Activated T-cell treated with anti-CD3 and anti-CD28 coated beads for 24 hours (primary cell): ENCODE results near the gene P2RX2.

Experiments used
- DNase-seq: peaks from one replicate; pipeline ENCODE4 v3.0.0-alpha.2; 2020; ENCODE audit warnings: low read depth

Gene P2RX2

GRCh38 chr12:132638541-132639408 lies 20.2 kb downstream of the P2RX2 start:
- no peak for DNase-seq

DNA sequence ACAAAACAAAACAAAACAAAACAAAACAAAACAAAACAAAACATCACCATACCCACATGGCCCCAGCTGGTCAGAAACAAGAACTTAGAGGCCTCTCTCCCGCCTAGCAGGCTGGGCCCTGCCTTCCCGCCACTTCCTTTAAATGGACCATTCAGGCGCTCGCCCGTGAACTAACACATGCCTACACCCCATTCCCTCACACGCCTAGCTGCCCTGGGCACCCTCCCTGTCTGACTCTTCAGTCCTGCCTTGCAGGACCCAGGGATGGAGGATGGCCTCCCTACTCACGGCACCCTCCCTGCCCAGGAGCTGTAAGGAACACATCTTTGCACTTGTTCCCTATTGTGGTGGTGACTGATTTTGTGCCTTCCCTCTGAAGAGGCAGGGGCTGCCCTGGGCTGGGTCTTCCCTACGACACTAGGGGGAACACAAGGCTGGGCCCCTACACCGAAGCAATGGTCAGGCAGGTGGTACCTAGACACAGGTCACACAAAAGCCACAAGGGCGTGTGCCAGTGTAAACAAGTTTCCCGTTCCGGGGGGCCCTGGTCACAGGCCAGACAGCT lies 21.5 kb downstream of the P2RX2 start:
- no peak for DNase-seq

DNA sequence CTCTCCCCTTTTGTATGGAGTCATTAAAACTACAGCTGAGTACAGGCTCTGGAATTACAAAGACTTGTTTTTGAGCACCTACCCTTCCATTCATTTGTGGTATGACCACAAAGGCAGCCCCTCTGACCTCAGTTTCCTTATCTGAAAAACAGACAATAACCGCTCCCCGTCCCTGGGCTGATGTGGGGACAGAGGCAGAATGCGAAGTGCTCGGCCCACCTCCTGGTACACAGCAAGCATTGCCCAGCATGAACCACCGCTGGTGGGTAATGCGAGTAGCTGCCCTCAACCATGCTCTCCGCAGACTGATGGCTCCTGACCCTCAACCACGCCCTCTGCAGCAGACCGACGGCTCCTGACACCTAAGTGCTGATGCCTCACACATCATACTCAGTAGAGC lies 22.4 kb downstream of the P2RX2 start:
- DNase-seq, result no peak

DNA sequence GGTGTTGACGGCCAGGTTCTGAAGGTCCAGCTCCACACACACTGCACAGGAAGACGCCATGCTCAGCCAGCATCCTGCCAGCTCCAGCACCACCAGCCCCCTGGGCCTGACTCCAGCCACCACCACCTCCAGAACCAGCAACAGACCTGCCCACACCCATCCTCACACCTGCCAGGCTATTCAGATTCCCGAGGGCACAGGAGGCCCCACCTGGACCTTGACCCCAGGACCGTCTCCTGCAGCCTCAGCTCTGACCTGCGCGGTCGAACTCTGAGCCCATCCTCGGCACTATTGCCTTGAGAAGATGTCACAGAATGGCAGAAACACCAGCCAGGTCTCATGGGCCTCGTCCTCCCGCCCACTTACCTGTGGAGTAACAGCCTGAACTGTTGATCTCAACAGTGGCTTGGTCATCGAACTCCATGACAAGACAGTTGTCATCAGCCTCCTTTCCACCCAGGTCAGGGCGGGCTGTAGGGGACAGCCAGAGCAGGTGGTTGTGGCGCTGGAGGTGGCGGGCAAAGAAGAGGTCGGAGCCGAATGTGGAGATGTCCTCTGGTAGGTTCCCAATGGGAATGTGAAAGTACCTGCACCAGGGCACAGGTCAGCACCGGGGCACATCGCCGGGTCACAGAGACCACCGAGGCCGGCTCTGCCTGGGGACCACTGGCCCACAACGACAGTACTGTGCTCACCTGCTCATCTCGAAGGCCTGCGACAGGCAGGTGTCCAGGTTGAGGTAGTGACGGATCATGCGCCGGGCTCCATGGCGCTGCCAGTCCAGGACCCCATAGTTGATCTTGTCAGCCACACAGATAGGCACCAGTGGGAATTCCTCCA lies 23.5 kb downstream of the P2RX2 start:
- no peak for DNase-seq

DNA sequence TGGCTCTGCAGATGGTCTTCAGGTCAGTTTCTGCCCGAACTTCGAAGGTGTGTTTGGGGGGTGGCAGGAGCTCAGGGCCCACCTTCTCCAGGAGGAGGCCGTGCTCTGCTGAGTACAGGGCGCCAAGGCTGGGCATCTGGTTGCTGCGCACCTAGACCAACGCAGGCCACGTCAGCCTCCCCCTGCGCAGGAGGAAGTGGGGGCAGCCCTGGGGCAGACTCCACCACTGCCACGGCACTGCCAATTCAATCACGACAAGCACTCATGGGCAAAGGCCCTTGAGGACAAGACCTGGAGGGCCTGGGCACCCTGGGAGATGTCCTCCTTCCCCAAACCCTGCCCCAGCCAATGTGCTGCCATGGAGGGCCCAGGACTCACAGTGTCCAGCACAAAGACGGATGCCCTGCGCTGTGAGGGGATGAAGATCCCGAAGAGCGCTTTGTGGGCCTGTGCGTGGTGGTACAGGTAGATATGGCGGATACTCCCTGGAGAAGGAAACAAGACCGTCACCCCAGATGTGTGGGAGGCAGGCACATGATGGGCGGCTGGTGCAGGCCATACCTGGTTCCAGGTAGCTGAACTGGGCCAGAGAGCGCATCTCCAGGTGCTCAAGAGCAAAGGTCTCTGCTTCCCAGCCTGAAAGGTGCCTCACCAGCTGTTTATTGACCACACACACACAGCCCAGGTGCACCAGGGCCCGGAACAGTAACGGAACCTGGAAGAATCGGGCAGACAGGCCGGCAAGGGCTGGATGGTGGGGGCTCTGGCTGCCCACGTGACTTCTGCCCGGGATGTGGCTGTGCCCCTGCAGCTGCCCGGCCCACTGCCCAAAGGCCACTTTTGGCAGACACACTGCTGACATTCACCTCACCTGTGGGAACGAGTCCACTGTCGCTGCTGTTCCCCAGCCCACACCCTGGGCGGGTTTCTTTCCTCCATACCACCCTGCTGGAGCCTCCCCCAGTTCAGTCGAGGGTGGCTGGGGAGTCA lies 24.6 kb downstream of the P2RX2 start:
- DNase-seq, result no peak

DNA sequence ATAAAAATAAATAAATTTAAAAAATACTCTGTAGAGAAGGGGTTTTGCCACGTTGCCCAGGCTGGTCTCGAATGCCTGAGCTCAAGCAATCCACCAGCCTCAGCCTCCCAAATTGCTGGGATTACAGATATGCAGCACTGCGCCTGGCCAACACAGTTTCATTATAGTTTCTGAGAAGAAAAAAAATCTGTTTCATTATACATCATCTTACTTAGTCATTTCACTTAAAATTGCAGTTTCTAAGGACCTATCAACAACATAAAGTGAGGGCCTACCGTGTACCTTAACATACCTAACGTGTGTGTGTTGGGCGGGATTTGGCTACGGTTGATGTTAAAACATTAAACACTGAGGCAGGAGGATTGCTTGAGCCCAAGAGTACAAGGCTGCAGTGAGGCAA lies 28.3 kb downstream of the P2RX2 start:
- no peak for DNase-seq

- no peak for DNase-seq
Observed at GRCh38 chr12:132647858-132648257, 29.3 kb downstream of the P2RX2 start.

GRCh38 chr12:132648616-132649225 lies 30.1 kb downstream of the P2RX2 start:
- DNase-seq, result no peak

GRCh38 chr12:132649226-132649945 lies 30.8 kb downstream of the P2RX2 start:
- no peak for DNase-seq

- no peak for DNase-seq
Observed at GRCh38 chr12:132651444-132652100, 33.0 kb downstream of the P2RX2 start.

- no peak for DNase-seq
Observed at GRCh38 chr12:132653567-132654290, 35.2 kb downstream of the P2RX2 start.

DNA sequence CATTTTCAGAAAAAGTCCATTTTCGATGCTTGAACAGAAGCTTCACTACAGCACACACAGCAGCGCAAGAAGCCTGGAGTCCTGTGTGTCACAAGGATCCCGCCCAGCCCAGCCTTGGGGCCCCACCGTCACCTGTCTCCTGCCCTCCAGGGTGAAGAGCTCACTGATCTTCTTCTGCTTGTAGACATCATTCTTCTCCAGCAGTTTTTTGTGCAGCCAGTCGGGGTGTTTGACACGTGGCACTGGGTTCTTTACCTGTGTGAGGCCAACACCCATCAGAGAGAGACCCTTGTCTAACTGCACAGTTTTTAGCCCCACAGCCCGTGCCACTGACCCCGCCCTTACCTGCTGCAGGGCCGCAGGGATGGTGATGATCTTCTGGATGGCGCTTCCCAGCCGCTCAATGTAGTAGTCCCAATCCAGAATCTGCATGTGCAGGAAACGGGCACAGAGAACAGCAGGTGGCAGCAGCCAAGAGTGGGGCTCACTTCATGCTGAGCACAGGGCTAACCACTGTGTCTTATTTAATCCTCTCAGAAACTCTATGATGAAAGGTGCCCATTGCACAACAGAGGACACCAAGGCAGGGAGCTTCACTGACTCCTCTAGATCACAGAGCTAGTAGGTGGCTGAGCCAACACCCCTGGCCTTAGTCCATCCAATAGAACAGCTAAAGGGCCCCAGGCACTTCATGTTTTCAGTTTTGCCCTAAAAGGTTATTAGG lies 38.6 kb downstream of the P2RX2 start:
- no peak for DNase-seq

- DNase-seq, result no peak
Observed at GRCh38 chr12:132658149-132658894, 39.7 kb downstream of the P2RX2 start.

- no peak for DNase-seq
Observed at GRCh38 chr12:132659146-132659545, 40.6 kb downstream of the P2RX2 start.

DNA sequence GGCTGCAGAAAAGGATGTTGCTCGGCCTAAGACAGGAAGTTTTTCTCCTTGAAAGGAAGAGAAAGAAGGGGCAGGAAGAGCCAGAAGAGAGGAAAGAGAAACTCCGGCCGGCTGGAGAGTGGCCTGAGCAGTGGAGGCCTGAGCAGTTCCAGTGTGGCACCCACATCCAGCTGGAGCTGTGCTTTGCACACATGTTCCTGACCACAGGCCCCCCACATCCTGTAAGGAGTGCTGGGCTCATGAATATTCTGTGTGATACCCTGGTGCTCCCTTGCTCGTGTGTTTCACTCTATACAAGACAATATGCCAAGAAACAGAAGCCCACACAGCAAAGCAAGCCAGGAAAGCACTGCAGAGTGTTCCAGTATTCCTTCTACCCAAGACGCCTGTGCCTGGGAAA lies 41.5 kb downstream of the P2RX2 start:
- DNase-seq, result no peak

- no peak for DNase-seq
Observed at GRCh38 chr12:132660996-132661395, 42.4 kb downstream of the P2RX2 start.

GRCh38 chr12:132661972-132662371 lies 43.4 kb downstream of the P2RX2 start:
- DNase-seq, result no peak
